GM12878 (cell line): ENCODE measurements around the gene HK1. TPM values are rescaled to one million over a fixed set of nuclear protein-coding genes. Genes with fewer than 3 reads are reported as not detected.

Experiments
- BCL11A ChIP-seq: IDR thresholded peaks from 2 replicates; pipeline ENCODE4 v1.6.1; 2011; ENCODE audit warnings: low read depth, low read length
- HDAC6 ChIP-seq: fragments of 200-600 bp; sonication (generic); IDR thresholded peaks from one replicate; pipeline ENCODE4 v1.8.0; 2017; ENCODE audit warnings: antibody characterized with exemption; ENCODE audit not compliant: unreplicated experiment
- IRF4 ChIP-seq: IDR thresholded peaks from 2 replicates; pipeline ENCODE4 v1.6.1; 2011; ENCODE audit warnings: low read depth, low read length
- NFIC ChIP-seq: IDR thresholded peaks from 2 replicates; pipeline ENCODE4 v1.6.1; 2012; ENCODE audit warnings: low read depth, mild to moderate bottlenecking, inconsistent platforms, low read length, moderate library complexity
- NRF1 ChIP-seq: conservative IDR thresholded peaks from 2 replicates; pipeline ENCODE4 v1.6.1; 2011; ENCODE audit warnings: mild to moderate bottlenecking, low read depth, low read length, improper control_type of control experiment
- POLR2A ChIP-seq: IDR thresholded peaks from 2 replicates; pipeline ENCODE4 v1.6.1; 2011; ENCODE audit warnings: low read depth, mild to moderate bottlenecking, low read length
- POLR2AphosphoS5 ChIP-seq: IDR thresholded peaks from 2 replicates; pipeline ENCODE4 v1.6.1; 2011; ENCODE audit warnings: mild to moderate bottlenecking, low read length, inconsistent platforms
- SIX5 ChIP-seq: IDR thresholded peaks from 2 replicates; pipeline ENCODE4 v1.6.1; 2011; ENCODE audit warnings: mild to moderate bottlenecking, low read depth, low read length, moderate library complexity; ENCODE audit not compliant: severe bottlenecking
- STAT1 ChIP-seq: fragments of 450-650 bp; conservative IDR thresholded peaks from 2 replicates; pipeline ENCODE4 v1.6.1; 2014; ENCODE audit warnings: antibody characterized with exemption, mild to moderate bottlenecking
- YY1 ChIP-seq: IDR thresholded peaks from 2 replicates; pipeline ENCODE4 v1.6.1; 2011; ENCODE audit warnings: low read depth, mild to moderate bottlenecking, low read length
- ZBED1 ChIP-seq: IDR thresholded peaks from 2 replicates; pipeline ENCODE4 v1.6.1; 2016; ENCODE audit warnings: borderline replicate concordance
- ZSCAN29 ChIP-seq: fragments of 450-650 bp; IDR thresholded peaks from 2 replicates; pipeline ENCODE4 v1.6.1; 2017; ENCODE audit warnings: mild to moderate bottlenecking, moderate library complexity
- polyA plus RNA-seq, 11 experiments: library from polyadenylated mRNA; depleted of rRNA in 4 of 11; unstranded in 6 of 11; stranded (reverse) in 5 of 11; fragments of >200 nt; fragmentation: Nextera tagmentation in 4 of 11; fragmentation: Illumina TruSeq in 1 of 11; extraction: Ambion mirVana in 4 of 11; extraction: Trizol in 1 of 11; gene quantifications; 1 replicate in 1 of 11; 2 replicates in 10 of 11; pipeline versions ENCODE4 v1.2.1 to v1.2.3, GENCODE V29; 2011 to 2016; ENCODE audit warnings: inconsistent platforms in 2 of 11, missing spikeins in 2 of 11, low read depth in 1 of 11
- total RNA-seq, 4 experiments: library from RNA; depleted of rRNA in 3 of 4; stranded (reverse); fragments of >200 nt in 3 of 4; fragmentation: Illumina TruSeq in 1 of 4; extraction: Trizol in 1 of 4; gene quantifications; 2 replicates each; pipeline versions ENCODE4 v1.2.1 to v1.2.3, GENCODE V29; 2013 to 2021
- TF ChIP-seq, protein P1 (sequence below): IDR thresholded peaks from 2 replicates; pipeline ENCODE4 v1.6.1; 2012; ENCODE audit warnings: low read depth, low read length, improper control_type of control experiment
- TF ChIP-seq, protein P2 (sequence below): fragments of 450-650 bp; formaldehyde crosslinking; IDR thresholded peaks from 2 replicates; pipeline ENCODE4 v1.5.0; 2022; ENCODE audit warnings: mild to moderate bottlenecking, missing genetic modification characterization
- TF ChIP-seq, protein P3 (sequence below): fragments of 450-650 bp; IDR thresholded peaks from 2 replicates; pipeline ENCODE4 v1.6.1; 2017; ENCODE audit warnings: mild to moderate bottlenecking, moderate library complexity
- TF ChIP-seq, protein P4 (sequence below): fragments of 150-350 bp; IDR thresholded peaks from 2 replicates; pipeline ENCODE4 v1.6.1; 2016; ENCODE audit warnings: low read depth, low read length

Gene HK1
- total and polyA plus RNA-seq, 10 of the 15 experiments (the other 5 are each of a cell fraction or from before 2014, with no cell fraction given), result 3.4 to 77.3 (median 46.6) TPM

DNA sequence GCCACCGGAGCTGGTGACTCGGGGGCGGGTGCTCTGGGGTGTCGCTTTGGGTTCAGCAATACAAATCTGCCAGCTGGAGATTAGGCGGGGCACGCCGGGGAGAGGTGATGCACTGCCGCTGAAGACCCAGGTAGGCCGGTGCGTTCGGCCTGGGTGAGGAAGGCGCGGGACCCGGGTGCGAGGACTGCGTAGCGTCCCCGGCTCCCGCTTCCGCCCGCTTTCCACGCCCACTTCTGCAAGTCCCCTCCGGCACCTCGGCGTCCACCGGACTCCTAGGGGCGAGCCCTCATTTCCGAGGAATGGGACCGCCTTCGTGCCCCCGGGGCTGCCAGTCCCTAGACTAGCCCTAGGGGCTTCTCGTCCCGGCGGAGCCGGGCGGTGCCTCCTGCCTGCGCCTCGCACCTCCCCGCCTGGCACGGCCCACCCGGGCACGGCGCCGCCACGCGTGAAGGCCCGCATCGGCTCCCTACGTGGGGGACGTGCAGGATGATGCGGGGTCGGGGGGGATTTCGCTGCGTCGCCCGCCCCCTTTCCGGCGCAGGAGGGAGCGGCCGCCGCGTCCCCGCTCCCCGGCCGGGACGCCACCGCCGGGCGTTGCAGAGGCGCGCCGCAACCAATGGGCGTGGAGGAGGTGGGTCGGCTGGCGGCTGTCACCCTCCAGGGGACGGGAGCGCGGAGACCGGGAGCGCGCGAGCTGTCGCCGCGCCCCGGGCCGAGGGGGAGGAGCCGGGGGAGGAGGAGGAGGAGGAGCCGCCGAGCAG, 40.0 kb downstream of the HK1 start (continued):
- TF ChIP-seq, protein P1, sequence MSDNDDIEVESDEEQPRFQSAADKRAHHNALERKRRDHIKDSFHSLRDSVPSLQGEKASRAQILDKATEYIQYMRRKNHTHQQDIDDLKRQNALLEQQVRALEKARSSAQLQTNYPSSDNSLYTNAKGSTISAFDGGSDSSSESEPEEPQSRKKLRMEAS, result peak; percentile 45; the same call in 1 of the 2 replicates
- no peak for TF ChIP-seq BCL11A
- TF ChIP-seq POLR2AphosphoS5, result no peak; the same call in 1 of the 2 replicates
- TF ChIP-seq, protein P2, sequence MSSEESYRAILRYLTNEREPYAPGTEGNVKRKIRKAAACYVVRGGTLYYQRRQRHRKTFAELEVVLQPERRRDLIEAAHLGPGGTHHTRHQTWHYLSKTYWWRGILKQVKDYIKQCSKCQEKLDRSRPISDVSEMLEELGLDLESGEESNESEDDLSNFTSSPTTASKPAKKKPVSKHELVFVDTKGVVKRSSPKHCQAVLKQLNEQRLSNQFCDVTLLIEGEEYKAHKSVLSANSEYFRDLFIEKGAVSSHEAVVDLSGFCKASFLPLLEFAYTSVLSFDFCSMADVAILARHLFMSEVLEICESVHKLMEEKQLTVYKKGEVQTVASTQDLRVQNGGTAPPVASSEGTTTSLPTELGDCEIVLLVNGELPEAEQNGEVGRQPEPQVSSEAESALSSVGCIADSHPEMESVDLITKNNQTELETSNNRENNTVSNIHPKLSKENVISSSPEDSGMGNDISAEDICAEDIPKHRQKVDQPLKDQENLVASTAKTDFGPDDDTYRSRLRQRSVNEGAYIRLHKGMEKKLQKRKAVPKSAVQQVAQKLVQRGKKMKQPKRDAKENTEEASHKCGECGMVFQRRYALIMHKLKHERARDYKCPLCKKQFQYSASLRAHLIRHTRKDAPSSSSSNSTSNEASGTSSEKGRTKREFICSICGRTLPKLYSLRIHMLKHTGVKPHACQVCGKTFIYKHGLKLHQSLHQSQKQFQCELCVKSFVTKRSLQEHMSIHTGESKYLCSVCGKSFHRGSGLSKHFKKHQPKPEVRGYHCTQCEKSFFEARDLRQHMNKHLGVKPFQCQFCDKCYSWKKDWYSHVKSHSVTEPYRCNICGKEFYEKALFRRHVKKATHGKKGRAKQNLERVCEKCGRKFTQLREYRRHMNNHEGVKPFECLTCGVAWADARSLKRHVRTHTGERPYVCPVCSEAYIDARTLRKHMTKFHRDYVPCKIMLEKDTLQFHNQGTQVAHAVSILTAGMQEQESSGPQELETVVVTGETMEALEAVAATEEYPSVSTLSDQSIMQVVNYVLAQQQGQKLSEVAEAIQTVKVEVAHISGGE (CRISPR knock-in tag), result no peak
- TF ChIP-seq STAT1, result 0 out of 2 replicates have a peak, but pooled peaks have one; percentile 51
- TF ChIP-seq SIX5, result no peak
- no peak for TF ChIP-seq NFIC
- no peak for TF ChIP-seq ZBED1
- peak; percentile 81 for TF ChIP-seq POLR2A
- TF ChIP-seq, protein P3, sequence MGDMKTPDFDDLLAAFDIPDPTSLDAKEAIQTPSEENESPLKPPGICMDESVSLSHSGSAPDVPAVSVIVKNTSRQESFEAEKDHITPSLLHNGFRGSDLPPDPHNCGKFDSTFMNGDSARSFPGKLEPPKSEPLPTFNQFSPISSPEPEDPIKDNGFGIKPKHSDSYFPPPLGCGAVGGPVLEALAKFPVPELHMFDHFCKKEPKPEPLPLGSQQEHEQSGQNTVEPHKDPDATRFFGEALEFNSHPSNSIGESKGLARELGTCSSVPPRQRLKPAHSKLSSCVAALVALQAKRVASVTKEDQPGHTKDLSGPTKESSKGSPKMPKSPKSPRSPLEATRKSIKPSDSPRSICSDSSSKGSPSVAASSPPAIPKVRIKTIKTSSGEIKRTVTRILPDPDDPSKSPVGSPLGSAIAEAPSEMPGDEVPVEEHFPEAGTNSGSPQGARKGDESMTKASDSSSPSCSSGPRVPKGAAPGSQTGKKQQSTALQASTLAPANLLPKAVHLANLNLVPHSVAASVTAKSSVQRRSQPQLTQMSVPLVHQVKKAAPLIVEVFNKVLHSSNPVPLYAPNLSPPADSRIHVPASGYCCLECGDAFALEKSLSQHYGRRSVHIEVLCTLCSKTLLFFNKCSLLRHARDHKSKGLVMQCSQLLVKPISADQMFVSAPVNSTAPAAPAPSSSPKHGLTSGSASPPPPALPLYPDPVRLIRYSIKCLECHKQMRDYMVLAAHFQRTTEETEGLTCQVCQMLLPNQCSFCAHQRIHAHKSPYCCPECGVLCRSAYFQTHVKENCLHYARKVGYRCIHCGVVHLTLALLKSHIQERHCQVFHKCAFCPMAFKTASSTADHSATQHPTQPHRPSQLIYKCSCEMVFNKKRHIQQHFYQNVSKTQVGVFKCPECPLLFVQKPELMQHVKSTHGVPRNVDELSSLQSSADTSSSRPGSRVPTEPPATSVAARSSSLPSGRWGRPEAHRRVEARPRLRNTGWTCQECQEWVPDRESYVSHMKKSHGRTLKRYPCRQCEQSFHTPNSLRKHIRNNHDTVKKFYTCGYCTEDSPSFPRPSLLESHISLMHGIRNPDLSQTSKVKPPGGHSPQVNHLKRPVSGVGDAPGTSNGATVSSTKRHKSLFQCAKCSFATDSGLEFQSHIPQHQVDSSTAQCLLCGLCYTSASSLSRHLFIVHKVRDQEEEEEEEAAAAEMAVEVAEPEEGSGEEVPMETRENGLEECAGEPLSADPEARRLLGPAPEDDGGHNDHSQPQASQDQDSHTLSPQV, result no peak; the same call in 1 of the 2 replicates
- 0 out of 2 replicates have a peak, but pooled peaks have one; percentile 9 for TF ChIP-seq YY1
- no peak for TF ChIP-seq HDAC6
- TF ChIP-seq, protein P4, sequence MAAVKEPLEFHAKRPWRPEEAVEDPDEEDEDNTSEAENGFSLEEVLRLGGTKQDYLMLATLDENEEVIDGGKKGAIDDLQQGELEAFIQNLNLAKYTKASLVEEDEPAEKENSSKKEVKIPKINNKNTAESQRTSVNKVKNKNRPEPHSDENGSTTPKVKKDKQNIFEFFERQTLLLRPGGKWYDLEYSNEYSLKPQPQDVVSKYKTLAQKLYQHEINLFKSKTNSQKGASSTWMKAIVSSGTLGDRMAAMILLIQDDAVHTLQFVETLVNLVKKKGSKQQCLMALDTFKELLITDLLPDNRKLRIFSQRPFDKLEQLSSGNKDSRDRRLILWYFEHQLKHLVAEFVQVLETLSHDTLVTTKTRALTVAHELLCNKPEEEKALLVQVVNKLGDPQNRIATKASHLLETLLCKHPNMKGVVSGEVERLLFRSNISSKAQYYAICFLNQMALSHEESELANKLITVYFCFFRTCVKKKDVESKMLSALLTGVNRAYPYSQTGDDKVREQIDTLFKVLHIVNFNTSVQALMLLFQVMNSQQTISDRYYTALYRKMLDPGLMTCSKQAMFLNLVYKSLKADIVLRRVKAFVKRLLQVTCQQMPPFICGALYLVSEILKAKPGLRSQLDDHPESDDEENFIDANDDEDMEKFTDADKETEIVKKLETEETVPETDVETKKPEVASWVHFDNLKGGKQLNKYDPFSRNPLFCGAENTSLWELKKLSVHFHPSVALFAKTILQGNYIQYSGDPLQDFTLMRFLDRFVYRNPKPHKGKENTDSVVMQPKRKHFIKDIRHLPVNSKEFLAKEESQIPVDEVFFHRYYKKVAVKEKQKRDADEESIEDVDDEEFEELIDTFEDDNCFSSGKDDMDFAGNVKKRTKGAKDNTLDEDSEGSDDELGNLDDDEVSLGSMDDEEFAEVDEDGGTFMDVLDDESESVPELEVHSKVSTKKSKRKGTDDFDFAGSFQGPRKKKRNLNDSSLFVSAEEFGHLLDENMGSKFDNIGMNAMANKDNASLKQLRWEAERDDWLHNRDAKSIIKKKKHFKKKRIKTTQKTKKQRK, result no peak
- no peak for TF ChIP-seq NRF1
- TF ChIP-seq ZSCAN29, result no peak
- TF ChIP-seq IRF4, result no peak
